ENCODE measurements around the gene RRP8. TPM values are rescaled to one million over a fixed set of nuclear protein-coding genes. Genes with fewer than 3 reads are reported as not detected.

The RRP8 gene
- total and polyA plus RNA-seq, 2 of the 8 experiments (the other 6 are each of a cell fraction or from before 2014, with no cell fraction given), result 4.2 to 14.9 TPM

DNA sequence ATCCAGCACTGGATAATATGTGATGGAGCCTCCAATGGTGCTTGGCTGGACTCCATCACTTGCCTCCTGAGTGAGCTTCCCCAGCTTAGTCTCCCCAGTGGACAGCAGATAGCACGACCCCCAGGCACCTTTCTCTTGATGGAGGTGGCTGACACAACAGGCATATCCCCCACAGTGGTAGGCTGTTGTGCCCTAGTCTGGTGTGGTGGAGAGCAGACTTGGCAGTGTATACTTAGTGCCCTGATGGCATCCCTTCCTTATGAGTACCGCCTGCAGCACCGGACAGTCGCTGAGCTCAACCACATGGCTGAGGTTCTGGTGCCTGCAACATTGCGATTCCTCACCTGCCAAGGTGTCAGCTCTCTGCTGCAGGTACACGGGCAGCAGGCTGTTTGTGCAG is 56.2 kb downstream of the RRP8 start (continued):
- TF ChIP-seq, protein P1, sequence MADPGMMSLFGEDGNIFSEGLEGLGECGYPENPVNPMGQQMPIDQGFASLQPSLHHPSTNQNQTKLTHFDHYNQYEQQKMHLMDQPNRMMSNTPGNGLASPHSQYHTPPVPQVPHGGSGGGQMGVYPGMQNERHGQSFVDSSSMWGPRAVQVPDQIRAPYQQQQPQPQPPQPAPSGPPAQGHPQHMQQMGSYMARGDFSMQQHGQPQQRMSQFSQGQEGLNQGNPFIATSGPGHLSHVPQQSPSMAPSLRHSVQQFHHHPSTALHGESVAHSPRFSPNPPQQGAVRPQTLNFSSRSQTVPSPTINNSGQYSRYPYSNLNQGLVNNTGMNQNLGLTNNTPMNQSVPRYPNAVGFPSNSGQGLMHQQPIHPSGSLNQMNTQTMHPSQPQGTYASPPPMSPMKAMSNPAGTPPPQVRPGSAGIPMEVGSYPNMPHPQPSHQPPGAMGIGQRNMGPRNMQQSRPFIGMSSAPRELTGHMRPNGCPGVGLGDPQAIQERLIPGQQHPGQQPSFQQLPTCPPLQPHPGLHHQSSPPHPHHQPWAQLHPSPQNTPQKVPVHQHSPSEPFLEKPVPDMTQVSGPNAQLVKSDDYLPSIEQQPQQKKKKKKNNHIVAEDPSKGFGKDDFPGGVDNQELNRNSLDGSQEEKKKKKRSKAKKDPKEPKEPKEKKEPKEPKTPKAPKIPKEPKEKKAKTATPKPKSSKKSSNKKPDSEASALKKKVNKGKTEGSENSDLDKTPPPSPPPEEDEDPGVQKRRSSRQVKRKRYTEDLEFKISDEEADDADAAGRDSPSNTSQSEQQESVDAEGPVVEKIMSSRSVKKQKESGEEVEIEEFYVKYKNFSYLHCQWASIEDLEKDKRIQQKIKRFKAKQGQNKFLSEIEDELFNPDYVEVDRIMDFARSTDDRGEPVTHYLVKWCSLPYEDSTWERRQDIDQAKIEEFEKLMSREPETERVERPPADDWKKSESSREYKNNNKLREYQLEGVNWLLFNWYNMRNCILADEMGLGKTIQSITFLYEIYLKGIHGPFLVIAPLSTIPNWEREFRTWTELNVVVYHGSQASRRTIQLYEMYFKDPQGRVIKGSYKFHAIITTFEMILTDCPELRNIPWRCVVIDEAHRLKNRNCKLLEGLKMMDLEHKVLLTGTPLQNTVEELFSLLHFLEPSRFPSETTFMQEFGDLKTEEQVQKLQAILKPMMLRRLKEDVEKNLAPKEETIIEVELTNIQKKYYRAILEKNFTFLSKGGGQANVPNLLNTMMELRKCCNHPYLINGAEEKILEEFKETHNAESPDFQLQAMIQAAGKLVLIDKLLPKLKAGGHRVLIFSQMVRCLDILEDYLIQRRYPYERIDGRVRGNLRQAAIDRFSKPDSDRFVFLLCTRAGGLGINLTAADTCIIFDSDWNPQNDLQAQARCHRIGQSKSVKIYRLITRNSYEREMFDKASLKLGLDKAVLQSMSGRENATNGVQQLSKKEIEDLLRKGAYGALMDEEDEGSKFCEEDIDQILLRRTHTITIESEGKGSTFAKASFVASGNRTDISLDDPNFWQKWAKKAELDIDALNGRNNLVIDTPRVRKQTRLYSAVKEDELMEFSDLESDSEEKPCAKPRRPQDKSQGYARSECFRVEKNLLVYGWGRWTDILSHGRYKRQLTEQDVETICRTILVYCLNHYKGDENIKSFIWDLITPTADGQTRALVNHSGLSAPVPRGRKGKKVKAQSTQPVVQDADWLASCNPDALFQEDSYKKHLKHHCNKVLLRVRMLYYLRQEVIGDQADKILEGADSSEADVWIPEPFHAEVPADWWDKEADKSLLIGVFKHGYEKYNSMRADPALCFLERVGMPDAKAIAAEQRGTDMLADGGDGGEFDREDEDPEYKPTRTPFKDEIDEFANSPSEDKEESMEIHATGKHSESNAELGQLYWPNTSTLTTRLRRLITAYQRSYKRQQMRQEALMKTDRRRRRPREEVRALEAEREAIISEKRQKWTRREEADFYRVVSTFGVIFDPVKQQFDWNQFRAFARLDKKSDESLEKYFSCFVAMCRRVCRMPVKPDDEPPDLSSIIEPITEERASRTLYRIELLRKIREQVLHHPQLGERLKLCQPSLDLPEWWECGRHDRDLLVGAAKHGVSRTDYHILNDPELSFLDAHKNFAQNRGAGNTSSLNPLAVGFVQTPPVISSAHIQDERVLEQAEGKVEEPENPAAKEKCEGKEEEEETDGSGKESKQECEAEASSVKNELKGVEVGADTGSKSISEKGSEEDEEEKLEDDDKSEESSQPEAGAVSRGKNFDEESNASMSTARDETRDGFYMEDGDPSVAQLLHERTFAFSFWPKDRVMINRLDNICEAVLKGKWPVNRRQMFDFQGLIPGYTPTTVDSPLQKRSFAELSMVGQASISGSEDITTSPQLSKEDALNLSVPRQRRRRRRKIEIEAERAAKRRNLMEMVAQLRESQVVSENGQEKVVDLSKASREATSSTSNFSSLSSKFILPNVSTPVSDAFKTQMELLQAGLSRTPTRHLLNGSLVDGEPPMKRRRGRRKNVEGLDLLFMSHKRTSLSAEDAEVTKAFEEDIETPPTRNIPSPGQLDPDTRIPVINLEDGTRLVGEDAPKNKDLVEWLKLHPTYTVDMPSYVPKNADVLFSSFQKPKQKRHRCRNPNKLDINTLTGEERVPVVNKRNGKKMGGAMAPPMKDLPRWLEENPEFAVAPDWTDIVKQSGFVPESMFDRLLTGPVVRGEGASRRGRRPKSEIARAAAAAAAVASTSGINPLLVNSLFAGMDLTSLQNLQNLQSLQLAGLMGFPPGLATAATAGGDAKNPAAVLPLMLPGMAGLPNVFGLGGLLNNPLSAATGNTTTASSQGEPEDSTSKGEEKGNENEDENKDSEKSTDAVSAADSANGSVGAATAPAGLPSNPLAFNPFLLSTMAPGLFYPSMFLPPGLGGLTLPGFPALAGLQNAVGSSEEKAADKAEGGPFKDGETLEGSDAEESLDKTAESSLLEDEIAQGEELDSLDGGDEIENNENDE (IDR thresholded peaks at IDR 0.05; ENCODE audit: insufficient replicate concordance, low read length), result no peak
- TF ChIP-seq HDAC2 (IDR thresholded peaks at IDR 0.05; ENCODE audit: borderline replicate concordance in 1 of 2, low read depth in 2 of 2, low read length in 2 of 2) (no peak), CREB1 (IDR thresholded peaks at IDR 0.05) (no peak), EGR1 (IDR thresholded peaks at IDR 0.05; ENCODE audit: borderline replicate concordance, low read depth, low read length) (no peak), ZNF274 (IDR thresholded peaks at IDR 0.05; ENCODE audit: borderline replicate concordance, extremely low read depth, low read length) (no peak), SAP30 (IDR thresholded peaks at IDR 0.05; ENCODE audit: insufficient read depth, insufficient replicate concordance, low read length) (no peak), TAF7 (optimal IDR thresholded peaks at IDR 0.05; ENCODE audit: borderline replicate concordance, low read depth, low read length) (no peak), CBX8 (IDR thresholded peaks at IDR 0.05; ENCODE audit: borderline replicate concordance, low read depth, low read length) (no peak), TCF12 (IDR thresholded peaks at IDR 0.05; ENCODE audit: low read depth, low read length) (no peak), SP4 (IDR thresholded peaks at IDR 0.05; ENCODE audit: low read length) (no peak), HDAC6 (IDR thresholded peaks at IDR 0.05; ENCODE audit: low read depth, low read length) (no peak)
